ENCODE results near the gene P2RX6.

Gene P2RX6

DNA sequence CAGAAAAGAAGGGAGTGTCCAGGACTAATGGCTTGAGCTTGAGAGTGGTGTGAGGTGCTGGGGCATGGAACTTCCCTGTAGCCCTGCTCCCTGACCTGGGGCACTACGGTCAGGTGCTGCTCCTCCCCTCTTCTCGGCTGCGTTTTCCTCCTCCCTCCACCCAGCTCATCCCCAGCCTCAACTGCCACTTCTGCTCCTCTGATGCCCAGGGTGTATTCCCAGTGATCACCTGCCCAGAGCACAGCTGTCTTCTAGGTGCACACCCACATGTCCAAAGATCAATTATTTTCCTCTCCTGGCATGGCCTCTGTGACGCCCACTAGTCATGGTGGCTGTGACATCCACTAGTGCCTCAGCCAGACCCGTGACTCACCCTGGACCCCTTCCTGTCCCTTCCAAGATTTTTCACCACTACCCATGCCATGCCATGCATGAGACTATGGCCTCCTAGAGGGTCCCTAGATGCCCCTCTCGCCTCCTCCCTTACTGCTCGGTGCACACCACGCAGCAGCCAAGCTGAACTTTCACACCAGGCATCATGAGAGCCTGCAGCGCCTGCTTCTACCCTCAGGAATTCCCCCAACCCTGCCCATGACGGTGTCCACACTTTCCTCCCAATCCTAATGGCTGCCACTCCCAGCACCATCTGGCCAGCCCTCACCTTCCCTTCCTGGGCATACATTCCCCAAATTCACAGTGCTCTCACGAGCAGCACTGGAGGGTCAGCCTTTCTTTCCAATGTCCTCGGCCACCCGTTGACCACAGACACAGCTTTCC lies 1.9 kb downstream of the P2RX6 start:
- no peak for TF ChIP-seq POLR2AphosphoS5 (IDR thresholded peaks at IDR 0.05; ENCODE audit: low read depth, low read length)

- TF ChIP-seq REST (IDR thresholded peaks at IDR 0.05; ENCODE audit: insufficient read depth in 1 of 2, low read depth in 2 of 2, low read length in 2 of 2) = no peak
- no peak for TF ChIP-seq TAF1 (IDR thresholded peaks at IDR 0.05; ENCODE audit: borderline replicate concordance, insufficient read depth, low read length)
- no peak for TF ChIP-seq FOXP2 (optimal IDR thresholded peaks at IDR 0.05; ENCODE audit: borderline replicate concordance, extremely low read depth, extremely low read length, insufficient read depth)
- no peak for TF ChIP-seq POLR2AphosphoS5 (IDR thresholded peaks at IDR 0.05; ENCODE audit: low read depth, low read length)
- no peak for TF ChIP-seq SIN3A (IDR thresholded peaks at IDR 0.05; ENCODE audit: borderline replicate concordance, insufficient read depth, low read length)
These were observed 3.3 kb downstream of the P2RX6 start for GRCh38 chr22:21018314-21018713.

DNA sequence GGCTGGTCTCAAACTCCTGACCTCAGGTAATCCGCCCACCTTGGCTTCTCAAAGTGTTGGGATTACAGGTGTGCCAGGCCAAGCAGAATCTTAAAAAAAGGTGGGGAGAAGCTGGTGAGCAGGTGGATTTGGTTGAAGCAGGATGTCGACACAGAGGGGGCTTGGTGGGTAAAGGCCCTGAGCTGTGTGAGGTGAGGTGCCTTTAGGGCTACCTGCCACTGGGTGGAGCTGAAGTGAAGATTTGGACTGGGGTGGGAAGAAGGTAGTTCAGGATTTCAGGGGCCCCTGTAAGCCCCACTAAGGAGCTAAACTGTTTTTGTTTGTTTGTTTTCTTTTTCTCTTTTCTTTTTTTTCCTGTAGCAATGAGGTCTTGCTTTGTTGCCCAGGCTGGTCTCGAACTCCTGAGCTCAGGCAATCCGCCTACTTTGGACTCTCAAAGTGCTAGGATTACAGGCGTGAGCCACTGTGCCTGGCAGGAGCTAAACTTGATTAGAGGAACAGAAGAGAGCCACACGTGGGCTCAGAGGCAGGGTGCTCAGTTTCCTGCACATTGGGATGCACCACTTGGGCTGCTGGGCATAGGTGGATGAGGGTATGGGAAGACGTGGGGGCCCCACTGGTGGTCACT lies 6.0 kb downstream of the P2RX6 start:
- TF ChIP-seq POLR2AphosphoS5 (IDR thresholded peaks at IDR 0.05; ENCODE audit: low read depth, low read length) (no peak), SIN3A (IDR thresholded peaks at IDR 0.05; ENCODE audit: borderline replicate concordance, insufficient read depth, low read length) (no peak), FOXP2 (optimal IDR thresholded peaks at IDR 0.05; ENCODE audit: borderline replicate concordance, extremely low read depth, extremely low read length, insufficient read depth) (no peak), TAF1 (IDR thresholded peaks at IDR 0.05; ENCODE audit: borderline replicate concordance, insufficient read depth, low read length) (no peak), REST (IDR thresholded peaks at IDR 0.05; ENCODE audit: insufficient read depth in 1 of 2, low read depth in 2 of 2, low read length in 2 of 2) (no peak)

DNA sequence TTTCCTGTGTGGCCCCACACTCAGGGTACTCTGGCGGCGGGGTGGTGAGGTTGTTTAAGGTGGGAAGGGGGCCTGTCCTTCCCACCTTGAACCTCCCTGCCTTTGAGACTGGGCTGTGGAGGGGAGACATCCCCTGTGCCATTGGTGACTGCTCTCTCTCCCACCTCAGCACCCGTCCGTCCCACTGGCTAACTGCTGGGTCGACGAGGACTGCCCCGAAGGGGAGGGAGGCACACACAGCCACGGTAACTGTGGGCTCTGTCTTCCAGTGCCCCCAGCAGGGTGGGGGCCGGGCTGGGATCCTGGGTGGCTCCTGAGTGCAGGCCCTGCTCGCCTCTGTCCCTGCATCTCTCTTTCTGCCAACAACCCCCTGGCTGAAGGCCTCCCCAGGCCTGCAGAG lies 7.5 kb downstream of the P2RX6 start:
- TF ChIP-seq POLR2AphosphoS5 (IDR thresholded peaks at IDR 0.05; ENCODE audit: low read depth, low read length) = no peak
- TF ChIP-seq TAF1 (IDR thresholded peaks at IDR 0.05; ENCODE audit: borderline replicate concordance, insufficient read depth, low read length) = no peak

DNA sequence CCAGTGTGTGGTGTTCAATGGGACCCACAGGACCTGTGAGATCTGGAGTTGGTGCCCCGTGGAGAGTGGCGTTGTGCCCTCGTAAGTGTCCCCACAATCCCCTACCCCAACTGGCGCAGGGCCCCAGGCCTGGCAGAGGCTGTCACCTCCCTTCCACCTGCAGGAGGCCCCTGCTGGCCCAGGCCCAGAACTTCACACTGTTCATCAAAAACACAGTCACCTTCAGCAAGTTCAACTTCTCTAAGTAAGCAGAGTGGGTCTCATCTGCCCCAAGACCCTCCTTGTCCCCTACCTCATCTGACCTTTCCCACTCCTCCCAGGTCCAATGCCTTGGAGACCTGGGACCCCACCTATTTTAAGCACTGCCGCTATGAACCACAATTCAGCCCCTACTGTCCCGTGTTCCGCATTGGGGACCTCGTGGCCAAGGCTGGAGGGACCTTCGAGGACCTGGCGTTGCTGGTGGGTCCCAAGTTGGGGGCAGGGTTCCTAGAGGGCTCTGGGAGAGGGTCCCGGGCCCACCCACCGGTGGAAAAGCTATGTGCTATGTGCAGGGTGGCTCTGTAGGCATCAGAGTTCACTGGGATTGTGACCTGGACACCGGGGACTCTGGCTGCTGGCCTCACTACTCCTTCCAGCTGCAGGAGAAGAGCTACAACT lies 8.1 kb downstream of the P2RX6 start:
- TF ChIP-seq TAF1 (IDR thresholded peaks at IDR 0.05; ENCODE audit: borderline replicate concordance, insufficient read depth, low read length) (no peak), FOXP2 (optimal IDR thresholded peaks at IDR 0.05; ENCODE audit: borderline replicate concordance, extremely low read depth, extremely low read length, insufficient read depth) (no peak), SIN3A (IDR thresholded peaks at IDR 0.05; ENCODE audit: borderline replicate concordance, insufficient read depth, low read length) (no peak), POLR2AphosphoS5 (IDR thresholded peaks at IDR 0.05; ENCODE audit: low read depth, low read length) (no peak), REST (IDR thresholded peaks at IDR 0.05; ENCODE audit: insufficient read depth in 1 of 2, low read depth in 2 of 2, low read length in 2 of 2) (no peak)

DNA sequence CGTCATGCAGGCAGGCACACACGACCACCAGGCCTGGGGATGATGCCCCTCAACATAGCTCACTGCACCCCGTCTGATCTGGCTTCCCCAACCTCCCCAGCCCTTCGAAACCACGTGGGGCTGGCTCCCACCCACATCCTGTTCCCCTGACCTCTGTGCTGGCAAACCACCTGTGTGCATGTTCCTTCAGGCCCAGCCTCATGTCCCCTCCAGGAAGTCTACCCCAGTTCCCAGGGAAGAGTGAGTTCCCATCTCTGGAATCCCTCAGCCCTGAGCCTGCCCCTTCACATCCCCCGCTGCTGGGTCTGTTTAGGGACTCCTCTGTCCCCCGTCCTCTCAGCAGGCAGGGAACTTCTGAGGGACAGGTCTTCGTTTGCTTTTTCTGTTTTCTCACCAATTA lies 10.3 kb downstream of the P2RX6 start:
- no peak for TF ChIP-seq TAF1 (IDR thresholded peaks at IDR 0.05; ENCODE audit: borderline replicate concordance, insufficient read depth, low read length)
- no peak for TF ChIP-seq POLR2AphosphoS5 (IDR thresholded peaks at IDR 0.05; ENCODE audit: low read depth, low read length)
- TF ChIP-seq REST (IDR thresholded peaks at IDR 0.05; ENCODE audit: insufficient read depth in 1 of 2, low read depth in 2 of 2, low read length in 2 of 2) = no peak
- TF ChIP-seq FOXP2 (optimal IDR thresholded peaks at IDR 0.05; ENCODE audit: borderline replicate concordance, extremely low read depth, extremely low read length, insufficient read depth) = no peak
- TF ChIP-seq SIN3A (IDR thresholded peaks at IDR 0.05; ENCODE audit: borderline replicate concordance, insufficient read depth, low read length) = no peak
